ENCODE results near the gene GPATCH1. TPM values are rescaled to one million over a fixed set of nuclear protein-coding genes. Genes with fewer than 3 reads are reported as not detected.

GPATCH1 gene
- total and polyA plus RNA-seq, 2 of the 8 experiments (the other 6 are each of a cell fraction or from before 2014, with no cell fraction given) = 4.3 to 8.2 TPM

DNA sequence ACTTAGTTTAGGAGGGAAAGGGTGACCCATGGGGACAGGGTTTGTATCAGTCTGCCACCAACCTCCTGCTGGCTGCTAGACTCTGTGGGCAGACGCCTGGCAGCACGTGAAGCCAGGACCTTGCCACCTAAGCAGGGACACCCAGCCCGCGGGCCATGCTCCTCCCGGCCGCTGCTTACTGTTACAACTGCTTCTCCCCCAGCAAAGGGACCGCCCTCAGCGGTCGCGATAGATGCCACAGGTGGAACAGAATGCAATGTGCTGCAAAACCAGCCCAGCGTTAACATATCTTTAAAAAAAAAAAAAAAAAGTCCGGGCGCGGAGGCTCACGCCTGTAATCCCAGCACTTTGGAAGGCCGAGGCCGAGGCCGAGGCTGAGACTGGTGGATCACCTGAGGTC is 14.4 kb upstream of the GPATCH1 start:
- FAIRE-seq = no peak
- TF ChIP-seq, protein P1, sequence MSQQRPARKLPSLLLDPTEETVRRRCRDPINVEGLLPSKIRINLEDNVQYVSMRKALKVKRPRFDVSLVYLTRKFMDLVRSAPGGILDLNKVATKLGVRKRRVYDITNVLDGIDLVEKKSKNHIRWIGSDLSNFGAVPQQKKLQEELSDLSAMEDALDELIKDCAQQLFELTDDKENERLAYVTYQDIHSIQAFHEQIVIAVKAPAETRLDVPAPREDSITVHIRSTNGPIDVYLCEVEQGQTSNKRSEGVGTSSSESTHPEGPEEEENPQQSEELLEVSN (IDR thresholded peaks at IDR 0.05) = no peak
- TF ChIP-seq SRF (IDR thresholded peaks at IDR 0.05; ENCODE audit: low read depth, low read length) = no peak

More for the DNA sequence above, 14.4 kb upstream of the GPATCH1 start:
- Histone ChIP-seq H3K23ac (ENCODE audit: insufficient read length) (no peak overlapping the region), H4K20me1 (replicated peaks in 1 of 2; ENCODE audit: control insufficient read depth in 1 of 2, insufficient read depth in 2 of 2, low read length in 2 of 2) (peaks cover 3 to 5% of the 10 kb centered on the region in 2 experiments), H3K27ac (ENCODE audit: low read depth, low read length) (no peak overlapping the region), H4K8ac (ENCODE audit: extremely low read depth, insufficient read depth, low read length) (no peak overlapping the region), H3K4me2 (ENCODE audit: insufficient read depth in 1 of 2, low read depth in 2 of 2, low read length in 2 of 2) (no peak overlapping the region), H3K18ac (ENCODE audit: extremely low read depth, low read length) (no peak overlapping the region), H3K36me3 (ENCODE audit: control insufficient read depth in 2 of 4, insufficient read depth in 4 of 4, low read length in 3 of 4) (no peaks in the 10 kb centered on the region), H3K4me3 (ENCODE audit: extremely low read depth in 1 of 4, insufficient read depth in 2 of 4, low read depth in 3 of 4, low read length in 4 of 4) (no peak overlapping the region), H3K79me1 (ENCODE audit: low read depth, low read length) (0 out of 2 replicates have a peak, but pooled peaks cover 3% of the 10 kb centered on the region), H3K9me3 (ENCODE audit: insufficient read depth in 2 of 2, low read depth in 1 of 2, low read length in 1 of 2) (no peaks in the 10 kb centered on the region), H2AK5ac (ENCODE audit: low read depth, low read length) (no peak overlapping the region), H3K9ac (replicated peaks in 1 of 4; ENCODE audit: extremely low read depth in 1 of 4, low read depth in 3 of 4, low read length in 3 of 4) (no peak overlapping the region), H2AFZ (ENCODE audit: low read length) (no peak overlapping the region), H3K4ac (replicated peaks; ENCODE audit: insufficient read length, low read depth, low read length) (no peak overlapping the region), H3K79me2 (ENCODE audit: control insufficient read depth in 1 of 2, insufficient read depth in 2 of 2, low read length in 2 of 2) (peaks cover 4 to 25% of the 10 kb centered on the region in 2 experiments), H3K27me3 (replicated peaks in 1 of 4; ENCODE audit: control insufficient read depth in 3 of 4, extremely low read depth in 1 of 4, insufficient read depth in 3 of 4, low read length in 3 of 4) (peaks cover 0 to 4% (median 3%) of the 10 kb centered on the region in 4 experiments; a peak in 4 of 7 replicates), H2BK20ac (ENCODE audit: low read length) (no peak overlapping the region), H2BK12ac (ENCODE audit: low read depth, low read length) (no peak overlapping the region), H4K5ac (ENCODE audit: insufficient read length, low read depth, low read length) (no peak overlapping the region), H3K56ac (replicated peaks; ENCODE audit: insufficient read length, low read depth, low read length) (no peak overlapping the region), H2BK15ac (ENCODE audit: low read length) (no peak overlapping the region), H2BK5ac (ENCODE audit: low read depth, low read length) (no peak overlapping the region), H3K4me1 (replicated peaks in 1 of 4; ENCODE audit: control insufficient read depth in 3 of 4, insufficient read depth in 4 of 4, low read length in 3 of 4) (peaks cover 0 to 4% (median 0%) of the 10 kb centered on the region in 4 experiments; a peak in 1 of 7 replicates), H4K91ac (replicated peaks; ENCODE audit: insufficient read length, low read length) (no peak overlapping the region), H3K23me2 (ENCODE audit: low read depth, low read length) (peaks cover 3% of the 10 kb centered on the region; the same call in 1 of the 2 replicates), H2BK120ac (replicated peaks; ENCODE audit: low read depth, low read length) (no peak overlapping the region), H3K14ac (ENCODE audit: insufficient read length) (no peak overlapping the region)
- DNase-seq (ENCODE audit: low read depth in 1 of 2, low spot score in 2 of 2) = no peak
- POLR2A ChIA-PET (ENCODE audit: partially characterized antibody) = no interaction called here
- CTCF ChIA-PET (ENCODE audit: partially characterized antibody) = interaction anchor here (1.0 kb wide), 1 partner anchor 53 kb away, joined by 3 read pairs; no protein-coding TSS in a partner anchor
- WGBS, 2 experiments (ENCODE audit: extremely low coverage in 1 of 2, insufficient coverage in 1 of 2, insufficient read length in 1 of 2, insufficient replicate concordance in 2 of 2, low coverage in 1 of 2, low lambda C conversion rate in 2 of 2, missing lambda C conversion rate in 1 of 2) = 87% methylated on average over 13 of the region's 18 CpGs; no CpG with 5 or more reads in 1 of the 2 experiments
